GM18867 (cell line): Measurements from ENCODE around the gene SART3.
"Not testable (repeated sequence)": the region's sequence is repeated elsewhere in the genome, so short reads cannot be mapped to it uniquely, and the experiment has no call there.

ENCODE experiments used
- ATAC-seq: cut with Tn5 transposase; IDR thresholded peaks from one replicate; pipeline ENCODE4 v1.9.1; 2021; ENCODE audit warnings: mild to moderate bottlenecking, moderate library complexity; ENCODE audit not compliant: unreplicated experiment

The SART3 gene

DNA sequence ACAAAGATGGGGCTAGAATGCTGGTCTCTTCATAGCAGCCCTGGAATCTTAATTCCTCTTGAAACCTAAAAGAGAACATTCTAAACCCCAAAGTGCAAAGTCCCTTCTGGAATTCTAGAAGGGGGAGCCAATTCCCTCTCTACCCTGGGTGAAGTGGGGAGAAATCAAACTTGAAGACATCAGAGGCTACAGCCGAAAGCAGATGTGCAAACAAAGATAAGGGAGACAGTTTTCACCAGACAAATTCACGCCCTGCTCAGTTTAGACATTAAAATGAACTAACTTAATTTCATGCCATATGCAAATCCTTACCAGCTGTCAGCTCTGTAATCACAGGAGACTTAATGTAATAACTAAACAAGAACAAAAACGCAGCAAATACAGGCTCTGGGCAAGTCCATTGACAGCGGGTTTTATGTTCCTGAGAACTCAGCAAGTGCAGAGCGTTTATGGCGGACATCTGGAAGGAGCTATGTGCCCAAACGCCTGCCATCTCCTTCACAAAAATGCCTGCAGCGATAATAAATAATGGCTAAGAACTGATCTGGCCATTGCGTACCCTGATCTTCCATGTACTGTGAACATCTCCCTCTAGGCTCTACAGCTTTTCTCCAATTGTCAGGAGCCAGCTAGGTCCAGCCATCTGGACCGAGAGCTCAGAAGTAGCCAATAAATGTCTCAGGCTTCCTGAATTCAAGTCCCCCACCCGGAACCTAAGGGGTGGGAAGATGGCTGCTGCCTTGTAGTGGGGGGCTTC, 65.0 kb downstream of the SART3 start:
- ATAC-seq: no peak

DNA sequence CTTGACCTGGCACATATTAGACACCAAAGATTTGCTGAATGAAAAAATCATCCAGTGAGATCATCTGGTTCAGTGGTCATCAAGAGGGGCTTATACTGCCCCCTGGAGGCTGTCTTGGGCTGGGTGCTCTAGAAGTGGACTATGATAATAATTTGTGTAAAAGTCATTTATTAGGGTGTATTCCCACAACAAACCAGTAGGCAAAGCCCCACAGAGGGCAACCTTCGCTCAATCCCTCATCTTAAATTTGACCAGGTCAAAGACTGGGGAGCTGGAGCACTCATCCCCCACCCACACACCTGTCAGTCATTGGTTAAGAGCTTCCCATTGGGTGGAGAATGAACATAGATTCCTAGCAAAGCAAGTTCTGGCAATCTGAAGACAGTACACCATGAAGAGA, 65.9 kb downstream of the SART3 start:
- no peak for ATAC-seq

GRCh38 chr12:108491256-108491655, 69.7 kb downstream of the SART3 start:
- no peak for ATAC-seq

GRCh38 chr12:108487029-108487428, 73.9 kb downstream of the SART3 start:
- not testable (repeated sequence) for ATAC-seq

DNA sequence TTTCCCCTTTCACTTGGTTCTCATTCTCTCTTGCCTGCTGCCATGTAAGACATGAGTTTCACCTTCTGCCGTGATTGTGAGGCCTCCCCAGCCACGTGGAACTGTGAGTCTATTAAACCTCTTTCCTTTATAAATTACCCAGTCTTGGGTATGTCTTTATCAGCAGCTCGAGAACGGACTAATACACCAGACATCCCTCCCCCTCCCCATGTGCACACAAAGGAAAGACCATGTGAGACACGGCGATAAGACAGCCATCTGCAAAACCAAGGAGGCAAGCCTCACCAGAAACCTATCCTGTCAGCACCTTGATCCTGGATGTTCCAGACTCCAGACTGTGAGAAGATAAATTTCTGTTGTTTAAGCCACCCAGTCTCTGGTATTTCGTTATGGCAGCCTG, 75.6 kb downstream of the SART3 start:
- not testable (repeated sequence) for ATAC-seq

- ATAC-seq: no peak
These were observed 76.1 kb downstream of the SART3 start for GRCh38 chr12:108484845-108485244.

GRCh38 chr12:108484431-108484830, 76.5 kb downstream of the SART3 start:
- no peak for ATAC-seq

- ATAC-seq: no peak
These were observed 77.5 kb downstream of the SART3 start for GRCh38 chr12:108483213-108484059.

- no peak for ATAC-seq
These were observed 78.2 kb downstream of the SART3 start for GRCh38 chr12:108482717-108483212.

GRCh38 chr12:108479364-108480070, 81.5 kb downstream of the SART3 start:
- no peak for ATAC-seq

GRCh38 chr12:108478611-108479206, 82.3 kb downstream of the SART3 start:
- no peak for ATAC-seq

DNA sequence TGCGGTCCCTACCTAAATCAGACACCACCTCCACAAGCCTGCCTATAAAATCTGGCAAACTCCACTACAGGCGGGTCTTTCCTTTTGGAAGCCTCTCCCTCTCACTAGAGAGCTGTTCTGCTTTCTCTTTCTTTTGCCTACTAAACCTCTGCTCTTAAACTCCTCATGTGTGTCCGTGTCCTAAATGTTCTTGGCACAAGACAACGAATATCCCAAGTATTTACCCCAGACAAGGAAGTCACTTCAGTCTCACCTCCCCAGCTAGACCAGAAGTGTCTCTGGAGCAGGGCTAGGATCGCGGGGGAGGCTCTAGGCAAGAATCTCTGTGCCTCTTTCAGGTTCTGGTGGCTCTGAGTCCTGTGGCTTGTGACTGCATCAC, 83.1 kb downstream of the SART3 start:
- ATAC-seq: no peak

DNA sequence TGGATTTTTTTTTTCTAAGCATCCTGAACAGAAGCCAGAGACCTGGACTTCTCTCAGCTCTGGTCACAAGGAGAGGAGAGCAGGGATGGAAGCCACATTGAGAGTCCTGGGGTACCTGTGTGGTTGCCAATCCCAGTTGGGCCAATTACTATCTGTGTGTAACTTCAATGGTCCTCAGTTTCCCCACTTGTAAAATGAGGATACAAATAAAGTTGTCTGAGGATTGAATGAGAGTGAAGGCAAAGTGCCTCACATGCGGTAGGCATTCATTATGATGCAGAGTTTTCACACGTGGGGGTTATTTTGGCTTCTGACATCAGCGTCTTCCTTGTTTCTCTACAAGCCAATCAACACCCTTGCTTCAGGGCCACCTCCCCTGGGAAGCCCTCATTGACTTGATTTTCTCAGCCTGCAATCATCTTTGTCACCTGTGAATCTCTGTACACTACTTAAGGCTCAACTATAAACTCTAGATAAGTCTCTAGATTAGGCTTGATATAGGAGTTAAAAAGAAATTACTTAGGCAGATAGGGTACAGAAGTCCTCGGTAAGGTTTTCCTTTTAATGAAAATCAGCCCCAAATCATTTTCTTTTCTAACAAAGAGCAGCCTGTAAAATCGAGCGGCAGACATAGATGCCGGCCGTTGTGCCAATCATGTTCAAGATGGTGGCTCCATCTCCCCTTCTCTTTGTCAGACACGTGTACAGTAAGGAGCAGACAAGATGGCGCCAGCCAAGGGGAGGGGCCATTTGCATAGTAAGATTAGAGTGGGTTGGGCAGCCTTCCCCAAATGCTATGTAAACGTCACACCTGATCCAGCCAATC, 83.7 kb downstream of the SART3 start:
- no peak for ATAC-seq

GRCh38 chr12:108475396-108475795, 85.6 kb downstream of the SART3 start:
- no peak for ATAC-seq

- ATAC-seq: no peak
These were observed 87.4 kb downstream of the SART3 start for GRCh38 chr12:108473400-108474055.
